Stimulated activated naive B cell treated with anti-CD40 and anti-IgM and Interleukin-4, amounts not matched to agents 10 μg/mL and 1 μg/mL and 100 μg/mL, for 72 hours (primary cell): Measurements from ENCODE around the gene MEPE.

Source experiments
- ATAC-seq, 2 donors: fragments of 150-1000 bp; cut with Tn5 transposase; replicated peaks; 2 replicates each; pipeline ENCODE4 v1.10.0; 2021; ENCODE audit warnings: moderate library complexity in 1 of 2
- DNase-seq: peaks from one replicate; pipeline ENCODE4 v3.0.0; 2021
- H3K27ac Mint-ChIP-seq: one replicate; pipeline ENCODE4 v1.8.0; 2022; ENCODE audit warnings: mild to moderate bottlenecking, mixed read lengths
- H3K27me3 Mint-ChIP-seq, 2 donors: one replicate each; pipeline ENCODE4 v1.8.0; 2022; ENCODE audit warnings: mixed read lengths in 2 of 2
- H3K36me3 Mint-ChIP-seq, 2 donors: one replicate each; pipeline ENCODE4 v1.8.0; 2022; ENCODE audit warnings: mixed read lengths in 2 of 2, mild to moderate bottlenecking in 1 of 2
- H3K4me1 Mint-ChIP-seq, 2 donors: one replicate each; pipeline ENCODE4 v1.8.0; 2022; ENCODE audit warnings: mixed read lengths in 2 of 2, mild to moderate bottlenecking in 1 of 2
- H3K4me3 Mint-ChIP-seq, 2 donors: one replicate each; pipeline ENCODE4 v1.8.0; 2022; ENCODE audit warnings: mild to moderate bottlenecking in 2 of 2, mixed read lengths in 2 of 2, moderate library complexity in 1 of 2
- H3K9me3 Mint-ChIP-seq, 2 donors: one replicate each; pipeline ENCODE4 v1.8.0; 2022; ENCODE audit warnings: mixed read lengths in 2 of 2, mild to moderate bottlenecking in 1 of 2

MEPE gene

GRCh38 chr4:87832669-87833068, at the start of gene MEPE:
Gene MEPE (plus strand): TSS chr4:87832969. CDS start chr4:87834715, 1,746 bp downstream.
- Mint-ChIP-seq H3K36me3 (no peaks in the 10 kb centered on the region), H3K27ac (no peak within 1 kb of the TSS), H3K4me3 (no peak within 1 kb of the TSS), H3K27me3 (no peaks in the 10 kb centered on the region), H3K9me3 (peaks cover 0 to 2% of the 10 kb centered on the region in 2 donors), H3K4me1 (no peaks in the 10 kb centered on the region)
- ATAC-seq (no peak), DNase-seq (no peak)

- no peak for ATAC-seq
- H3K9me3 Mint-ChIP-seq = no peaks in the 10 kb centered on the region
Observed at GRCh38 chr4:87783781-87784180, 49.0 kb upstream of the MEPE start.

GRCh38 chr4:87785731-87786509, 46.8 kb upstream of the MEPE start:
- peaks cover 0 to 4% of the 10 kb centered on the region in 2 donors for H3K27me3 Mint-ChIP-seq
- H3K4me1 Mint-ChIP-seq = no peaks in the 10 kb centered on the region
- H3K27ac Mint-ChIP-seq = no peak overlapping the region
- DNase-seq (no peak), ATAC-seq (no peak)
- H3K4me3 Mint-ChIP-seq = no peak overlapping the region
- H3K9me3 Mint-ChIP-seq = no peaks in the 10 kb centered on the region
- no peaks in the 10 kb centered on the region for H3K36me3 Mint-ChIP-seq

More at GRCh38 chr4:87783781-87784180, 49.0 kb upstream of the MEPE start:
- DNase-seq = no peak
- Mint-ChIP-seq H3K4me3 (no peak overlapping the region), H3K36me3 (no peaks in the 10 kb centered on the region), H3K27me3 (peaks cover 0 to 4% of the 10 kb centered on the region in 2 donors), H3K4me1 (no peaks in the 10 kb centered on the region), H3K27ac (no peak overlapping the region)

- no peak within 1 kb of the TSS for H3K27ac Mint-ChIP-seq
- no peaks in the 10 kb centered on the region for H3K4me1 Mint-ChIP-seq
- H3K9me3 Mint-ChIP-seq = peaks cover 0 to 2% of the 10 kb centered on the region in 2 donors
- no peaks in the 10 kb centered on the region for H3K36me3 Mint-ChIP-seq
- no peak for ATAC-seq
- no peak within 1 kb of the TSS for H3K4me3 Mint-ChIP-seq
- peaks cover 0 to 9% of the 10 kb centered on the region in 2 donors for H3K27me3 Mint-ChIP-seq
- DNase-seq = no peak
Observed at GRCh38 chr4:87799301-87800113, 33.3 kb upstream of the MEPE start, which contains the start of gene IBSP. Gene IBSP (plus strand): TSS chr4:87799554. CDS start chr4:87802362, 2,808 bp downstream.

GRCh38 chr4:87802858-87803257, 29.9 kb upstream of the MEPE start:
- Mint-ChIP-seq H3K27ac (no peak overlapping the region), H3K36me3 (no peaks in the 10 kb centered on the region), H3K4me3 (no peak overlapping the region), H3K9me3 (no peaks in the 10 kb centered on the region), H3K4me1 (no peaks in the 10 kb centered on the region), H3K27me3 (no peaks in the 10 kb centered on the region)
- DNase-seq (no peak), ATAC-seq (no peak)

- Mint-ChIP-seq H3K4me3 (no peak overlapping the region), H3K4me1 (no peaks in the 10 kb centered on the region), H3K27ac (no peak overlapping the region), H3K36me3 (no peaks in the 10 kb centered on the region), H3K9me3 (no peaks in the 10 kb centered on the region), H3K27me3 (no peaks in the 10 kb centered on the region)
- no peak for ATAC-seq
- DNase-seq = no peak
Observed at GRCh38 chr4:87803421-87803820, 29.3 kb upstream of the MEPE start.

- H3K27me3 Mint-ChIP-seq = no peaks in the 10 kb centered on the region
- H3K36me3 Mint-ChIP-seq = no peaks in the 10 kb centered on the region
- DNase-seq (no peak), ATAC-seq (no peak)
- no peak overlapping the region for H3K27ac Mint-ChIP-seq
- H3K4me3 Mint-ChIP-seq = no peak overlapping the region
- H3K4me1 Mint-ChIP-seq = no peaks in the 10 kb centered on the region
- no peaks in the 10 kb centered on the region for H3K9me3 Mint-ChIP-seq
Observed at GRCh38 chr4:87804871-87805270, 27.9 kb upstream of the MEPE start.

- ATAC-seq = no peak
- no peak overlapping the region for H3K4me3 Mint-ChIP-seq
- H3K27me3 Mint-ChIP-seq = peaks cover 0 to 1% of the 10 kb centered on the region in 2 donors
- no peak overlapping the region for H3K27ac Mint-ChIP-seq
- no peaks in the 10 kb centered on the region for H3K9me3 Mint-ChIP-seq
- no peaks in the 10 kb centered on the region for H3K4me1 Mint-ChIP-seq
- no peaks in the 10 kb centered on the region for H3K36me3 Mint-ChIP-seq
- no peak for DNase-seq
Observed at GRCh38 chr4:87805971-87806370, 26.8 kb upstream of the MEPE start.

- Mint-ChIP-seq H3K27me3 (peaks cover 0 to 7% of the 10 kb centered on the region in 2 donors), H3K36me3 (no peaks in the 10 kb centered on the region), H3K9me3 (peaks cover 0 to 3% of the 10 kb centered on the region in 2 donors), H3K4me3 (no peak overlapping the region), H3K4me1 (no peaks in the 10 kb centered on the region), H3K27ac (no peak overlapping the region)
- ATAC-seq (no peak), DNase-seq (no peak)
Observed at GRCh38 chr4:87806520-87806919, 26.2 kb upstream of the MEPE start.

- peaks cover 0 to 3% of the 10 kb centered on the region in 2 donors for H3K9me3 Mint-ChIP-seq
- H3K27ac Mint-ChIP-seq = no peak overlapping the region
- H3K4me1 Mint-ChIP-seq = no peaks in the 10 kb centered on the region
- H3K4me3 Mint-ChIP-seq = no peak overlapping the region
- no peaks in the 10 kb centered on the region for H3K36me3 Mint-ChIP-seq
- ATAC-seq = no peak
- H3K27me3 Mint-ChIP-seq = peaks cover 0 to 7% of the 10 kb centered on the region in 2 donors
- no peak for DNase-seq
Observed at GRCh38 chr4:87807402-87807801, 25.4 kb upstream of the MEPE start.

GRCh38 chr4:87811977-87812376, 20.8 kb upstream of the MEPE start:
- Mint-ChIP-seq H3K27me3 (peaks cover 6 to 15% of the 10 kb centered on the region in 2 donors), H3K36me3 (no peaks in the 10 kb centered on the region), H3K4me1 (no peaks in the 10 kb centered on the region), H3K4me3 (no peak overlapping the region), H3K27ac (no peak overlapping the region), H3K9me3 (peaks cover 0 to 10% of the 10 kb centered on the region in 2 donors)
- ATAC-seq (no peak), DNase-seq (no peak)

GRCh38 chr4:87819281-87819919, 13.4 kb upstream of the MEPE start:
- peaks cover 17 to 26% of the 10 kb centered on the region in 2 donors for H3K27me3 Mint-ChIP-seq
- no peaks in the 10 kb centered on the region for H3K36me3 Mint-ChIP-seq
- H3K4me3 Mint-ChIP-seq = no peak overlapping the region
- no peaks in the 10 kb centered on the region for H3K4me1 Mint-ChIP-seq
- DNase-seq = no peak
- no peak for ATAC-seq
- peaks cover 0 to under 1% of the 10 kb centered on the region in 2 donors for H3K9me3 Mint-ChIP-seq
- H3K27ac Mint-ChIP-seq = no peak overlapping the region

- no peak for DNase-seq
- Mint-ChIP-seq H3K36me3 (no peaks in the 10 kb centered on the region), H3K27ac (no peak overlapping the region), H3K9me3 (no peaks in the 10 kb centered on the region), H3K27me3 (peaks cover 9 to 19% of the 10 kb centered on the region in 2 donors), H3K4me3 (no peak overlapping the region), H3K4me1 (no peaks in the 10 kb centered on the region)
- no peak for ATAC-seq
Observed at GRCh38 chr4:87823200-87823599, 9.6 kb upstream of the MEPE start.

- H3K36me3 Mint-ChIP-seq = no peaks in the 10 kb centered on the region
- no peak overlapping the region for H3K4me3 Mint-ChIP-seq
- no peaks in the 10 kb centered on the region for H3K9me3 Mint-ChIP-seq
- ATAC-seq = no peak
- H3K27ac Mint-ChIP-seq = no peak overlapping the region
- DNase-seq = no peak
- no peaks in the 10 kb centered on the region for H3K4me1 Mint-ChIP-seq
- peaks cover 9 to 19% of the 10 kb centered on the region in 2 donors for H3K27me3 Mint-ChIP-seq
Observed at GRCh38 chr4:87823724-87824123, 9.0 kb upstream of the MEPE start.
